ENCODE measurements around the gene SMR3B.

- TF ChIP-seq, protein P1, sequence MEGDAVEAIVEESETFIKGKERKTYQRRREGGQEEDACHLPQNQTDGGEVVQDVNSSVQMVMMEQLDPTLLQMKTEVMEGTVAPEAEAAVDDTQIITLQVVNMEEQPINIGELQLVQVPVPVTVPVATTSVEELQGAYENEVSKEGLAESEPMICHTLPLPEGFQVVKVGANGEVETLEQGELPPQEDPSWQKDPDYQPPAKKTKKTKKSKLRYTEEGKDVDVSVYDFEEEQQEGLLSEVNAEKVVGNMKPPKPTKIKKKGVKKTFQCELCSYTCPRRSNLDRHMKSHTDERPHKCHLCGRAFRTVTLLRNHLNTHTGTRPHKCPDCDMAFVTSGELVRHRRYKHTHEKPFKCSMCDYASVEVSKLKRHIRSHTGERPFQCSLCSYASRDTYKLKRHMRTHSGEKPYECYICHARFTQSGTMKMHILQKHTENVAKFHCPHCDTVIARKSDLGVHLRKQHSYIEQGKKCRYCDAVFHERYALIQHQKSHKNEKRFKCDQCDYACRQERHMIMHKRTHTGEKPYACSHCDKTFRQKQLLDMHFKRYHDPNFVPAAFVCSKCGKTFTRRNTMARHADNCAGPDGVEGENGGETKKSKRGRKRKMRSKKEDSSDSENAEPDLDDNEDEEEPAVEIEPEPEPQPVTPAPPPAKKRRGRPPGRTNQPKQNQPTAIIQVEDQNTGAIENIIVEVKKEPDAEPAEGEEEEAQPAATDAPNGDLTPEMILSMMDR (conservative IDR thresholded peaks at IDR 0.05; ENCODE audit: low read depth, low read length): no peak
- no peak for TF ChIP-seq EZH2 (IDR thresholded peaks at IDR 0.05; ENCODE audit: borderline replicate concordance, low read depth, low read length, poor library complexity, severe bottlenecking)
These were observed 10.9 kb upstream of the SMR3B start for GRCh38 chr4:70371987-70372386.
